Mesothelial cell of epicardium (in vitro differentiated cells): ENCODE measurements around the gene LINC01488. TPM values are rescaled to one million over a fixed set of nuclear protein-coding genes. Genes with fewer than 3 reads are reported as not detected.

Experiments used
- DNase-seq, 2 experiments: peaks; one replicate each; pipeline ENCODE4 v3.0.0; 2021; ENCODE audit warnings: low spot score in 2 of 2; ENCODE audit not compliant: unreplicated experiment in 2 of 2
- H3K27ac Mint-ChIP-seq: 2 replicates; pipeline ENCODE4 v1.8.0; 2021; ENCODE audit warnings: mixed read lengths
- H3K27me3 Mint-ChIP-seq: 2 replicates; pipeline ENCODE4 v1.8.0; 2021; ENCODE audit warnings: low read depth, mixed read lengths
- H3K36me3 Mint-ChIP-seq: 2 replicates; pipeline ENCODE4 v1.8.0; 2021; ENCODE audit warnings: mixed read lengths
- H3K4me1 Mint-ChIP-seq: 2 replicates; pipeline ENCODE4 v1.8.0; 2021; ENCODE audit warnings: mixed read lengths
- H3K4me3 Mint-ChIP-seq: 2 replicates; pipeline ENCODE4 v1.8.0; 2021; ENCODE audit warnings: mild to moderate bottlenecking, moderate library complexity, mixed read lengths
- H3K9me3 Mint-ChIP-seq: 2 replicates; pipeline ENCODE4 v1.8.0; 2021; ENCODE audit warnings: mixed read lengths
- total RNA-seq: library from RNA; stranded (reverse); gene quantifications from 3 replicates; pipeline ENCODE4 v1.2.1, GENCODE V29; 2021
- TF ChIP-seq, protein P1 (sequence below): fragments of 200-600 bp; sonication (generic); IDR thresholded peaks from one replicate; pipeline ENCODE4 v1.5.0; 2021; ENCODE audit warnings: antibody characterized with exemption; ENCODE audit not compliant: unreplicated experiment

LINC01488 gene
- total RNA-seq, 1 donor from 2014 or later = not detected

- Mint-ChIP-seq H3K4me3 (no peak overlapping the region), H3K27me3 (no peaks in the 10 kb centered on the region), H3K4me1 (no peaks in the 10 kb centered on the region), H3K27ac (no peak overlapping the region), H3K36me3 (no peaks in the 10 kb centered on the region), H3K9me3 (no peaks in the 10 kb centered on the region)
- DNase-seq = no peak
- TF ChIP-seq, protein P1, sequence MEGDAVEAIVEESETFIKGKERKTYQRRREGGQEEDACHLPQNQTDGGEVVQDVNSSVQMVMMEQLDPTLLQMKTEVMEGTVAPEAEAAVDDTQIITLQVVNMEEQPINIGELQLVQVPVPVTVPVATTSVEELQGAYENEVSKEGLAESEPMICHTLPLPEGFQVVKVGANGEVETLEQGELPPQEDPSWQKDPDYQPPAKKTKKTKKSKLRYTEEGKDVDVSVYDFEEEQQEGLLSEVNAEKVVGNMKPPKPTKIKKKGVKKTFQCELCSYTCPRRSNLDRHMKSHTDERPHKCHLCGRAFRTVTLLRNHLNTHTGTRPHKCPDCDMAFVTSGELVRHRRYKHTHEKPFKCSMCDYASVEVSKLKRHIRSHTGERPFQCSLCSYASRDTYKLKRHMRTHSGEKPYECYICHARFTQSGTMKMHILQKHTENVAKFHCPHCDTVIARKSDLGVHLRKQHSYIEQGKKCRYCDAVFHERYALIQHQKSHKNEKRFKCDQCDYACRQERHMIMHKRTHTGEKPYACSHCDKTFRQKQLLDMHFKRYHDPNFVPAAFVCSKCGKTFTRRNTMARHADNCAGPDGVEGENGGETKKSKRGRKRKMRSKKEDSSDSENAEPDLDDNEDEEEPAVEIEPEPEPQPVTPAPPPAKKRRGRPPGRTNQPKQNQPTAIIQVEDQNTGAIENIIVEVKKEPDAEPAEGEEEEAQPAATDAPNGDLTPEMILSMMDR = no peak
These were observed 859 bp downstream of the LINC01488 start for GRCh38 chr11:69482322-69482721.

- H3K27ac Mint-ChIP-seq = no peak overlapping the region
- DNase-seq = no peak
- no peaks in the 10 kb centered on the region for H3K9me3 Mint-ChIP-seq
- no peaks in the 10 kb centered on the region for H3K27me3 Mint-ChIP-seq
- H3K4me1 Mint-ChIP-seq = no peaks in the 10 kb centered on the region
- H3K36me3 Mint-ChIP-seq = no peaks in the 10 kb centered on the region
- TF ChIP-seq, protein P1 = no peak
- H3K4me3 Mint-ChIP-seq = no peak overlapping the region
These were observed 1.7 kb downstream of the LINC01488 start for GRCh38 chr11:69483170-69483569.

DNA sequence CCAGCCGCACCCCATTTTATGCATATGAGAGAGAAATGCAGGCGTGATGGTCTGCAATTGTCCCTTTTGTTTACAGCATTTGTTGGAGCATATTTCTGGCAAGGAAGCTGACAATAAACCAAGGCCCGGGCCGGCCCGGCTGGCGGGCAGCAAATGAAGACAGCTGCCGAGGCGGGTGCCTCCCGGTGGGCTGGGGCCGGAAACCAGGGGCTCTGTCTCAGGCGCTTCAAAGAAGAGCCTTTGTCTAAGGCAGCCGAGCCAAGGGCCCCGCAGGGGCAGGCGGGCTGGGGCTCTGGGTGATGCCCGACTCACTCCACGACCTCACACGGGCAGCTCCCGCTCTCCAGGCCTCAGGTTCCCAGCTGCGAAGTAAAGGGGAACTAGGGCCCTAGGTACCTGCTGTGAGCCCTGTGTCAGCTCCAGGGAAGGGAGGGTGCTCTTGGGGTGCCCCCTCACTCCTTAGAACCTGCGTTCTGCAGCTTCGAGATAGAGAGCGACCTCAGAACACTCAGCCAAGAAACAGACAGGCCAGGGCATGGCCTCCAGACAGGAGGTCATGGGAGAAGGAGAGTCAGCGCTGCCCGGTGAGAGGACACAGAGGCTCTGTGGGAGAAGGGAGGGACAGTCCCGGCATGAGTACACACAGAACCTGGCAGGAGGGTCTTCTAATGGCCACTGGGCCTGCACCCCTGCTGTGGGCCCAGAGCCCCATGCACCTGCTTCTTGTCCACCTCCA, 2.4 kb downstream of the LINC01488 start:
- Mint-ChIP-seq H3K9me3 (no peaks in the 10 kb centered on the region), H3K36me3 (no peaks in the 10 kb centered on the region), H3K27ac (no peak overlapping the region), H3K27me3 (no peaks in the 10 kb centered on the region), H3K4me3 (no peak overlapping the region), H3K4me1 (no peaks in the 10 kb centered on the region)
- no peak for DNase-seq
- TF ChIP-seq, protein P1 = no peak

DNA sequence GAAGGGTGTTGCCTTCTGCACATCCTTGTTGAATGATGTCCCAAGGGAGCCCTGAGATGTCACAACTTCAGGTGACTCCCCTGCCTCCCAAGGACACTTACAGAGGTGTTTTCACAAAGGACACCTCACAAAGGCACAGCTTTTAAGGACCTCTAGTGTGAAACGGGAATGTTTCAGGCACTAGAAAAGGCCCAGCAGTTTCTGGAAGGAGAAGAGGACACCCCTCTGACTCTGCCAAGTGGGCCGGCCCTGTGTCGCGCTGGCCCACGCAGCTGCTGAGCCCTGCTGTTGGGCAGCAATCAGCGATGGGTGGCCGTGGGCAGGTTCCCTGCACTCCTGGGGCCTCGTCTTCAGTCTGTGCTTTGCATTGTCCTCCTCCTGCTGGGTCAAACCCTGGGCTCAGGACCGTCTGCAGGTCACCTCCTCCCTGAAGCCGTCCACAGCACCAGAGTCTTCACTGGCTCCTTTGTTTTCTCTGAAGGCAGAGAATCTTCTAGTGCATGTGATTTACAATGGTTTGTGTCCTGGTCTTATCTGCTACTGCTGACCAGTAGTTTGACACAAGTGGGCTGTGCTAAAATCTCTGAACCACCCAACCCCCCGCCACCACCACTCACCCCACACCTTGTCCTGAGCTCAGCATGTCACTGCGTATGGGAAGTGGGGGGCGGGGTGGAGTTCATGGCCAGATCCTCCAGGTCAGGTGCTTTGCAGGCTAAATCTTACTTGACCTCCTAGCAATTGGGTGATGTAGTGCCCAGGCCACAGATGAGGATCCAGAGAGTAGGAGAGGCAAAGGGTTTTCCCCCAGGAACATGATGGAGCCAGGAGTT, 3.2 kb downstream of the LINC01488 start:
- Mint-ChIP-seq H3K4me1 (no peaks in the 10 kb centered on the region), H3K27ac (no peak overlapping the region), H3K4me3 (no peak overlapping the region), H3K36me3 (no peaks in the 10 kb centered on the region), H3K27me3 (no peaks in the 10 kb centered on the region), H3K9me3 (no peaks in the 10 kb centered on the region)
- TF ChIP-seq, protein P1 = no peak
- DNase-seq = no peak

- no peak for DNase-seq
- TF ChIP-seq, protein P1 = no peak
- Mint-ChIP-seq H3K4me1 (no peaks in the 10 kb centered on the region), H3K27ac (no peak overlapping the region), H3K9me3 (no peaks in the 10 kb centered on the region), H3K36me3 (no peaks in the 10 kb centered on the region), H3K27me3 (no peaks in the 10 kb centered on the region), H3K4me3 (no peak overlapping the region)
These were observed 4.0 kb downstream of the LINC01488 start for GRCh38 chr11:69485337-69486041.
